ENCODE data around the gene S100A13. TPM values are rescaled to one million over a fixed set of nuclear protein-coding genes. Genes with fewer than 3 reads are reported as not detected.

S100A13 gene
- total RNA-seq, 2 donors from 2014 or later, result 224 to 284 TPM

GRCh38 chr1:153610811-153611301, 16.4 kb downstream of the S100A13 start:
- H3K36me3 ChIP-seq (ENCODE audit: control insufficient read depth, insufficient read depth, low read length), result peaks cover 30% of the 10 kb centered on the region
- no peaks in the 10 kb centered on the region for H3K9me3 ChIP-seq (ENCODE audit: control insufficient read depth, low read length)
- no peak overlapping the region for H3K9ac ChIP-seq (ENCODE audit: extremely low read depth, low read length, poor library complexity, severe bottlenecking)
- peak overlapping the region; percentile 79 for H3K4me3 Mint-ChIP-seq
- no peaks in the 10 kb centered on the region for H3K27me3 ChIP-seq (ENCODE audit: control insufficient read depth, insufficient read depth, low read length, poor library complexity, severe bottlenecking)
- peaks cover 2% of the 10 kb centered on the region for H3K27me3 Mint-ChIP-seq (ENCODE audit: insufficient read depth)
- DNase-seq, result no peak
- WGBS, 2 experiments (ENCODE audit: insufficient coverage in 1 of 2, insufficient read length in 1 of 2), result 83 to 90% methylated on average over 1 to 7 of the region's 7 CpGs
- H3K9me3 Mint-ChIP-seq, result no peaks in the 10 kb centered on the region
- no peak overlapping the region for H3K27ac Mint-ChIP-seq
- H3K4me1 Mint-ChIP-seq, result peaks cover 54% of the 10 kb centered on the region
- peak overlapping the region; percentile 97 for H3K4me3 ChIP-seq (ENCODE audit: low read length)
- no peak overlapping the region for H3K27ac ChIP-seq (ENCODE audit: low read depth, low read length)
- peaks cover 19% of the 10 kb centered on the region for H3K36me3 Mint-ChIP-seq (ENCODE audit: low read depth)
- no peak for TF ChIP-seq CTCF (conservative IDR thresholded peaks at IDR 0.05)
- H3K4me1 ChIP-seq (ENCODE audit: control insufficient read depth, insufficient read depth, low read length), result peaks cover 3% of the 10 kb centered on the region

- WGBS, 2 experiments (ENCODE audit: insufficient coverage in 1 of 2, insufficient read length in 1 of 2), result 60 to 66% methylated on average over 1 to 4 of the region's 4 CpGs
- no peak for DNase-seq
- Mint-ChIP-seq H3K36me3 (ENCODE audit: low read depth) (peaks cover 20% of the 10 kb centered on the region), H3K27ac (peak overlapping the region; percentile 48), H3K9me3 (no peaks in the 10 kb centered on the region), H3K27me3 (ENCODE audit: insufficient read depth) (peaks cover 2% of the 10 kb centered on the region), H3K4me1 (peaks cover 50% of the 10 kb centered on the region), H3K4me3 (peak overlapping the region; percentile 79)
- H3K36me3 ChIP-seq (ENCODE audit: control insufficient read depth, insufficient read depth, low read length), result peaks cover 34% of the 10 kb centered on the region
- TF ChIP-seq CTCF (conservative IDR thresholded peaks at IDR 0.05), result no peak
- peak overlapping the region; percentile 97 for H3K4me3 ChIP-seq (ENCODE audit: low read length)
- H3K9ac ChIP-seq (ENCODE audit: extremely low read depth, low read length, poor library complexity, severe bottlenecking), result no peak overlapping the region
- no peaks in the 10 kb centered on the region for H3K9me3 ChIP-seq (ENCODE audit: control insufficient read depth, low read length)
- H3K4me1 ChIP-seq (ENCODE audit: control insufficient read depth, insufficient read depth, low read length), result peaks cover 3% of the 10 kb centered on the region
- H3K27me3 ChIP-seq (ENCODE audit: control insufficient read depth, insufficient read depth, low read length, poor library complexity, severe bottlenecking), result no peaks in the 10 kb centered on the region
- no peak overlapping the region for H3K27ac ChIP-seq (ENCODE audit: low read depth, low read length)
Measured at GRCh38 chr1:153610334-153610733, 17.0 kb downstream of the S100A13 start.

GRCh38 chr1:153609585-153609907, 17.8 kb downstream of the S100A13 start:
- Histone ChIP-seq H3K36me3 (ENCODE audit: control insufficient read depth, insufficient read depth, low read length) (peaks cover 40% of the 10 kb centered on the region), H3K27ac (ENCODE audit: low read depth, low read length) (no peak overlapping the region), H3K4me3 (ENCODE audit: low read length) (peak overlapping the region; percentile 97), H3K4me1 (ENCODE audit: control insufficient read depth, insufficient read depth, low read length) (peaks cover 3% of the 10 kb centered on the region), H3K27me3 (ENCODE audit: control insufficient read depth, insufficient read depth, low read length, poor library complexity, severe bottlenecking) (no peaks in the 10 kb centered on the region), H3K9ac (ENCODE audit: extremely low read depth, low read length, poor library complexity, severe bottlenecking) (no peak overlapping the region), H3K9me3 (ENCODE audit: control insufficient read depth, low read length) (no peaks in the 10 kb centered on the region)
- peak overlapping the region; percentile 84 for H3K27ac Mint-ChIP-seq
- H3K9me3 Mint-ChIP-seq, result no peaks in the 10 kb centered on the region
- peaks cover 2% of the 10 kb centered on the region for H3K27me3 Mint-ChIP-seq (ENCODE audit: insufficient read depth)
- H3K36me3 Mint-ChIP-seq (ENCODE audit: low read depth), result peaks cover 25% of the 10 kb centered on the region
- TF ChIP-seq CTCF (conservative IDR thresholded peaks at IDR 0.05), result no peak
- DNase-seq, result no peak
- H3K4me1 Mint-ChIP-seq, result peaks cover 50% of the 10 kb centered on the region
- WGBS, 2 experiments (ENCODE audit: insufficient coverage in 1 of 2, insufficient read length in 1 of 2), result 78 to 100% methylated on average over 2 to 6 of the region's 6 CpGs
- H3K4me3 Mint-ChIP-seq, result peak overlapping the region; percentile 79

All from endodermal cell (in vitro differentiated cells).